Measurements from ENCODE around the gene FBN1.

FBN1 gene

DNA sequence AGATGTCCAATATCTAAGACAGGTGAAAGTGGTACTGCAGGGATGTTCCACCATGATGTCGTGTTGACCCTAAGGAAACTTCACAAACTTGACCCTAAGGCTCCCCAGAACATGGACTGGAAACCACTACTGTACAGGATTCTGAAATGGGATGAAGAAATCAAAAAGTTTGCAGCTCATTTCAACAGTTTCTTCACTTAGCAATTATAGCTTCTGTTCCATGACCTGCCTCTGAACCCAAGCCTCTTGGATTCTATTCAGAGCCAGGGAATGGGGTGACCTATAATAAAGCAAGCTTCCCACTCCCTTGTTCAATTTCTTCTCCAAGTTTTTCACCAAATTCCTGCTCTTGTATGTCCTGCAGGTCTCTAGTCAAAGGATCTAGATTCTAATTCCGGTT is 273.5 kb downstream of the FBN1 start:
- no peak overlapping the region for H3K4me3 ChIP-seq (ENCODE audit: low read length)
- no peak for DNase-seq (ENCODE audit: low read depth, low spot score)

DNA sequence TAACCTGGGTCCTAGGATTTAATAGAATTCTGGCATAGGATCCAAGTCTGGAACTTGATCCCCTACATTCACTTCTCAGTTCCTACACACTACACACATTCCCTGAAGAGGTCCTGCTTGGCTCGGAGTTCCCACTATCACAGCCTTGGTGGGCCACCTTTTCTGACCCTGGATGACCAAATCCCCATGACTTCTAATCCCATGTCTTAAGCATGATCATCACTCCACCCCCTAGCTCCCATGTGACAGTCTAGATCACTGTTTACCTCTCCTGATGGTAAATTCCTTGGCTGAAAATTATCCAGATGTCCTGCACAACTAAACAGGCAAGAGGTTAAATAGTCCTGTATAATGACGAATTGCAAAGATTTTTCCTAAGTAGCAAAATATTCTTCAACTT is 274.0 kb downstream of the FBN1 start:
- DNase-seq (ENCODE audit: low read depth, low spot score) = no peak
- no peak overlapping the region for H3K4me3 ChIP-seq (ENCODE audit: low read length)

DNA sequence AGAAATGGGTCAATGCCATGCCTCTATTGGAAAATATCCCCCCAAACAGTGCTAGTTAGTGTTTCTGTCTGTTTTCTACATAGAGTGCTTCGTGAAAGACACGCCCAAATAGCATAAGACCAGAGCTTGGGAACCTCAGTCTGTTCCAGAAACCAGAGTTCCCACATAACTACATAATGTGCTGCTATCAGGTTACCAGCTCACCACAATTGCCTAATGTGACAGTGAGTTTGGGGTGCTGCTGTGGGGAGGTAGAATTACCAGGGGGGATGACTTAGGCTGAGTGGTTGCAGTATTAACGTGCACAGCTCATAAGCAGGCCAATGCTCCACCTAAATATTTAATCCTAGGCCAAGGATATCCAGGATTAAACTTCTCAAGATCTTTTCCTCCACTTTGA is 275.0 kb downstream of the FBN1 start:
- no peak overlapping the region for H3K4me3 ChIP-seq (ENCODE audit: low read length)
- DNase-seq (ENCODE audit: low read depth, low spot score) = no peak

DNA sequence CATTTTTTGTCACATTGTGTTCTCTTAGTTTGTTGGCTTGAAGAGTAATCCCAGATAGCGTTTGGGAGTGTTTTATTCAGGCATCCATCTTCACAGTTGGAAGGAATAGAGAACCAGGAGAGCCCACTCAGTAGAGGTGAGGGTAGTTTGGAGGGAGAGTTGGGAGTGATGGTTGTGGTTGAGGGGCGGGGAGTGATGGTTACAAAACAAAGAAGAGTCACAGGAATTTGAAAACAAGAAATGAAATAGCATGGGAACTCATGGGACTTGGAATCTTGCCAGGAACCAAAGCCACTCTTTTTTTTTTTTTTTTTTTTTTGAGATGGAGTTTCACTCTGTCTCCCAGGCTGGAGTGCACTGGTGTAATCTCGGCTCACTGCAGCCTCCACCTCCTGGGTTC is 278.0 kb downstream of the FBN1 start:
- H3K4me3 ChIP-seq (ENCODE audit: low read length) = no peak overlapping the region
- no peak for DNase-seq (ENCODE audit: low read depth, low spot score)

DNA sequence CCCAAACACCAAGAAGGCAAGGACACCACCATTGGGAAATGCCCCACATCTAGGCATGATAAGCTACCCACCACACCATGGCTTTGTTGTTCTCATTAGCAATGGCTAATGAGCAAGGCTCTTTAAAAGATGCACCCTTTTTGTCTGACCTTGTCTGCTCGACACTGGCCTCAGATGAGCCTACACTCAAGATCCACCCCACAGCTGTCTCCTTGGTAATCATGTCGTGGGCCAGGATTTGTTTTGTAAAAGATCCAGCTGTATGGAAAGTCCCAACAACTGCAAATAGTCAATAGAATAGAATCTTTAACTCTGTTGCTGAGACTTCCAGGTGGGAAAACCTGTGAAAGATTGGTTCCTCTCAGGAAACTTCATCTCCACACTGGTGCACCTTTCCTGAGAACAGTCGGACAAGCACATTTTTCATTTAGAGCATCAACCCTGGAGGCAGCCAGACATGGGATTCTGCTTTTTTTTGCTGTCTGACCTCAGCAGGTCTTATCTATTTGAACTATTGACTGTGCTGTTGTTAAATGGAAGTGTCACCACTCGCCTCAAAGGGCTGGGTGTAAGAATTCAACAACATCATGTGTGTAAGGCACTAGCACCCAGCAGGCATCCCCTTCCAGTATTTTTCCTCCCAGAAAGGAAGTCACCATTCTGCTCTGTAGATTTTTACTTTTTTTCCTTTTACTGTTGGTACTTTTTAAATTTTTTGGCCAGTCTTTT is 278.8 kb downstream of the FBN1 start:
- no peak for DNase-seq (ENCODE audit: low read depth, low spot score)
- no peak overlapping the region for H3K4me3 ChIP-seq (ENCODE audit: low read length)

DNA sequence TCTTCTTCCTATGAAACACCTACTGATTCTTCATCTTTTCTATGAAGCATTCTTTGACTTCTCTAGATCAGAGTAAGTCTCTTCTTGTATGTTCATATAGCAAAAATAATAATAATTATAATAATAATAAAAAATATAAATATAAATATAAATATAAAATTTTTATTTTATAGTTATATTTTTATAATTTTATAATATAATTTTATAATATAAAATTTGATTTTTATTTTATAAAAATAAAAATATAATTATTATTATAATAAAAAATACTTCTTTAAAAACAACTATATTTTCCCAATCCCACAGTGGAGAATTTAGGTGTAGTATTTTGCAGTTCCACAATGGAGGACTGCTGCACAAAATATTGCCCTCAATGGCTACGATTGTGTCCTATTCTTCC is 279.9 kb downstream of the FBN1 start:
- no peak overlapping the region for H3K4me3 ChIP-seq (ENCODE audit: low read length)
- no peak for DNase-seq (ENCODE audit: low read depth, low spot score)

DNA sequence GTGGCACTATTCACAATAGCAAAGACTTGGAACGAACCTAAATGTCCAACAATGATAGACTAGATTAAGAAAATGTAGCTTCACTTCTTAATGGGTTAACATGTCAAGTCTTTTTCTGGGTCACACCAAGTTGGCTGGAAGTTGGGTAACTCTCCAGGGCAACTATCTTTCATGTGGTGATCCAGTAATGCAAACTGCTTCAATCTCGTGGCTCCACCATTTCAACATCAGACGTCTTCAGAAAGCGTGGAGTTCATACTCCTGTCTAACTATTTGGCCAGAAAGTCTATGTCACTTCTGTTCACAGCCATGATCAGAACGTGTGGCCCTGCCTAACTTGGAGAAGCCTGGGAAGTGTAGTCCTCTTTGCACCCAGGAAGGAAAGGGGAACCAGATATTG is 282.0 kb downstream of the FBN1 start:
- no peak for DNase-seq (ENCODE audit: low read depth, low spot score)
- no peak overlapping the region for H3K4me3 ChIP-seq (ENCODE audit: low read length)

DNA sequence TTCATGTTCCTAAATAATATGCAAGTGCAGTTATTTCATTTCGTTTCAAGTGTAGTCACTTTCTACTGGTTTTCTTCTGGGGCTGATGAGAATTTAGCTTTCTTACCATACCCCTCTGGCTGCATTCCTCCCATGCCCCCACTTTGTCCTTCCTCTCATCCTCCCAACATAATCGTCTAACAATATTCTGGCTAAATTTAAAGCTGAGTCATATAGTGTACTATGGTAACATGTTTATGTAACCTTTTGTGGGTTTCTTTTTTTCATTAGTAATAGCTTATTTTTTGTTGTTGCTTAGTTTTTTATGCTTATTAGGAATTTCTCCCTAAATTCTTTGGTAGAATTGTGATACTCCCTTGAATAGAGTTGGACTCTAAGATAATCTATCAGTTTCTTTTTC is 283.8 kb downstream of the FBN1 start:
- DNase-seq (ENCODE audit: low read depth, low spot score) = no peak
- no peak overlapping the region for H3K4me3 ChIP-seq (ENCODE audit: low read length)

DNA sequence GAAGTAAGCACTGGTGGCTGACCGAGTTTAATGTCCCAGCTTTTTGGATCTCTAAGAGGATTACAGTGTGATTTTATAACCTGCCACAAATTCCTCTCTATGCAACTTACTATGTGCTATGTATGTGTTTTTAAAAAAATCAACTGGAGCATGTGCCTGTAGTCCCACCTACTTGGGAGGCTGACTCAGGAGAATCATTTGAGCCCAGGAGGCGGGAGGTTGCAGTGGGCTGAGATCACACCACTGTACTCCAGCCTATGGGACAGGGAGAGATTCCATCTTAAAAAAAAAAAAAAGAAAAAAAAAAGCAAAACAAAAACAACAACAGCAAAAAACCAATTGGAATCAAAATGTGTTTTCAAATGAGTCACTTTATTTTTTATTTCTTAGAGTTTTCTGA is 284.7 kb downstream of the FBN1 start:
- no peak for DNase-seq (ENCODE audit: low read depth, low spot score)
- H3K4me3 ChIP-seq (ENCODE audit: low read length) = no peak overlapping the region
